HepG2 (cell line): ENCODE data around the gene NABP1.

Experiments used
- CEBPG ChIP-seq: IDR thresholded peaks from 2 replicates; pipeline ENCODE4 v1.6.1; 2016
- CREM ChIP-seq, 2 experiments: sonication (generic) in 1 of 2; formaldehyde crosslinking in 1 of 2; IDR thresholded peaks; 2 replicates each; pipeline versions ENCODE4 v1.4.0 to v1.6.1; 2016 to 2020; ENCODE audit warnings: antibody characterized with exemption in 1 of 2, mild to moderate bottlenecking in 1 of 2, missing genetic modification reagents in 1 of 2
- MIER3 ChIP-seq: IDR thresholded peaks from 2 replicates; pipeline ENCODE4 v1.6.1; 2016; ENCODE audit warnings: missing compliant biosample characterization, borderline replicate concordance
- RFX5 ChIP-seq: IDR thresholded peaks from 2 replicates; pipeline ENCODE4 v1.6.1; 2011; ENCODE audit warnings: low read depth, low read length, improper control_type of control experiment
- SUZ12 ChIP-seq: fragments of 150-350 bp; IDR thresholded peaks from 2 replicates; pipeline ENCODE4 v1.6.1; 2014; ENCODE audit warnings: low read depth, low read length
- ZBTB43 ChIP-seq: sonication (generic); formaldehyde crosslinking; conservative IDR thresholded peaks from 2 replicates; pipeline ENCODE4 v1.4.0; 2020; ENCODE audit warnings: missing genetic modification reagents

DNA sequence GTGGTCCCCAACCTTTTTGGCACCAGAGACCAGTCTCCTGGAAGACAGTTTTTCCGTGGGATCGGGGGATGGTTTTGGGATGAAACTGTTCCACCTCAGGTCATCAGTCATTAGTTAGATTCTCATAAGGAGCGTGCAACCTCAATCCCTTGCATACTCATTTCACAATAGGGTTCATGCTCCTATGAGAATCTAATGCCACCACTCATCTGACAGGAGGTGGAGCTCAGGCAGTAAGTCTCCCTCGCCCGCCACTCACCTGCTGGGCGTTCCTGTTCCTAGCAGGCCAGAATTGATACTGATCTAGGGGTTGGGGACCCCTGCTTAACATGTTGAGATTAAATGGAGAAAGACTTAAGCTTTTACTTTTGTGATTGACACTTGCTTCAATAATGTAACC lies 9.9 kb downstream of the NABP1 start:
- TF ChIP-seq CREM (IDR thresholded peaks at IDR 0.05): no peak
- TF ChIP-seq CREM (CRISPR knock-in tag; IDR thresholded peaks at IDR 0.05): no peak
- no peak for TF ChIP-seq ZBTB43 (CRISPR knock-in tag)
- no peak for TF ChIP-seq SUZ12
- TF ChIP-seq MIER3 (CRISPR knock-in tag): no peak
- TF ChIP-seq RFX5: no peak
- TF ChIP-seq CEBPG (CRISPR knock-in tag): no peak
